Measurements from ENCODE around the gene RPAP3. TPM values are rescaled to one million over a fixed set of nuclear protein-coding genes. Genes with fewer than 3 reads are reported as not detected.

The RPAP3 gene
- total and polyA plus RNA-seq, 7 experiments from 2014 or later: 28.5 to 51.3 (median 43.9) TPM

Other genes with a start within 250 kb of the RPAP3 start
- not detected for gene ENDOU, start 19.5 kb upstream of the RPAP3 start, total RNA-seq
- gene ENDOU, start 19.5 kb upstream of the RPAP3 start, polyA plus RNA-seq: not detected
- gene RAPGEF3, start 52.9 kb upstream of the RPAP3 start, total RNA-seq: 1 to 10 TPM in 2 of 5 experiments, under 1 TPM in 2, not detected in 1; 0.08 to 1.9 (median 1.1) TPM
- gene RAPGEF3, start 52.9 kb upstream of the RPAP3 start, polyA plus RNA-seq: under 1 TPM in 1 of 2 donors, not detected in 1; 0.15 TPM
- 10 to 100 TPM in 2 of 5 experiments, 1 to 10 TPM in 3; 6.7 to 14.3 (median 10.0) TPM for gene SLC48A1, start 67.2 kb upstream of the RPAP3 start, total RNA-seq
- gene SLC48A1, start 67.2 kb upstream of the RPAP3 start, polyA plus RNA-seq: 10 to 100 TPM; 12.5 to 15.6 TPM
- gene HDAC7, start 113.9 kb upstream of the RPAP3 start, total RNA-seq: 100 to 1,000 TPM; 150 to 194 (median 188) TPM
- gene HDAC7, start 113.9 kb upstream of the RPAP3 start, polyA plus RNA-seq: 10 to 100 TPM; 16.7 to 36.7 TPM
- 10 to 100 TPM in 2 of 5 experiments, 1 to 10 TPM in 3; 1.6 to 82.6 (median 2.9) TPM for gene VDR, start 199.0 kb upstream of the RPAP3 start, total RNA-seq
- gene VDR, start 199.0 kb upstream of the RPAP3 start, polyA plus RNA-seq: 1 to 10 TPM in 1 of 2 donors, under 1 TPM in 1; 0.11 to 1.4 TPM

Measured in naive thymus-derived CD4-positive, alpha-beta T cell (primary cell).